HG03520 (cell line): ENCODE data around the gene CERK.
A peak's percentile ranks its signal among the peaks of the same experiment; 100 is the strongest.

ENCODE experiments used
- ATAC-seq: cut with Tn5 transposase; IDR thresholded peaks from one replicate; pipeline ENCODE4 v1.9.1; 2021; ENCODE audit warnings: mild to moderate bottlenecking, moderate library complexity; ENCODE audit not compliant: unreplicated experiment

The CERK gene

GRCh38 chr22:46749682-46750529, 11.9 kb upstream of the CERK start:
- ATAC-seq = no peak

DNA sequence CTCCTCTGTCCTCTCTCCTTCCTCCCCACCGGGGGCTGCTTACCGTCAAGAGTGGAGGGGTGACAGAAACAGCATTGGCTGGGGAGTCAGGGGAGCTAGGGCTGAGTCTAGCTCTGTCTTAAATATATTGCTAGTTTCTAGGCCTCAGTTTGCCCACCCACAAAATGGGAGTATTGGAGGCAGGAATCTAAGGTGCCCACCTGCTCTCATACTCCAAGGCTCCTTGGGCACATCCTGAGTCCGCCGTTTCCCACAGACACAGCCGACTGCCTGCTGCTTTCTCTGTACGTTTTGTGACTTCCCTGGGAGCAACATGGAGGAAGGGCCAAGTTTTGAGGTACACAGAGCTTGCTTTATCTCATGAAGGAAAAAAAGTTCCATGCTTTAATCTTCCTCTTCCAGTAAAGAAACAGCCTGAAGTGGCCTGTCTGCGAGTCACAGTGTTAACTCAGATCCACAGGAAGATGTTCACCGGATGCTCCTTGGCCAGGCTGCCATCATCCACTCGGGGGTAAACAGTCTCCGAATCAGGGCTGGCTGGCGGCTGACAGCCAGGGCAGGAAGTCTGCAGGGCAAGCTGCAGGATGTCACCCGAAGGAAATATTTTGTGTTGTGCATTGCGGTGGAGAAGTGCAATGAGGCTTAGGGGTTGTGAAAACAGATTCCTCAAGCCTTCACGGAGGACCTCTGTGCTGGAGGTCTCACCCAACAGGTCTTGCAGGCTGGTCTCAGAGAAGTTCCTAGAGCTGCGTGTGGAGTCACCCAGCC, 11.0 kb upstream of the CERK start:
- no peak for ATAC-seq

- no peak for ATAC-seq
Observed at GRCh38 chr22:46748206-46748907, 10.3 kb upstream of the CERK start.

DNA sequence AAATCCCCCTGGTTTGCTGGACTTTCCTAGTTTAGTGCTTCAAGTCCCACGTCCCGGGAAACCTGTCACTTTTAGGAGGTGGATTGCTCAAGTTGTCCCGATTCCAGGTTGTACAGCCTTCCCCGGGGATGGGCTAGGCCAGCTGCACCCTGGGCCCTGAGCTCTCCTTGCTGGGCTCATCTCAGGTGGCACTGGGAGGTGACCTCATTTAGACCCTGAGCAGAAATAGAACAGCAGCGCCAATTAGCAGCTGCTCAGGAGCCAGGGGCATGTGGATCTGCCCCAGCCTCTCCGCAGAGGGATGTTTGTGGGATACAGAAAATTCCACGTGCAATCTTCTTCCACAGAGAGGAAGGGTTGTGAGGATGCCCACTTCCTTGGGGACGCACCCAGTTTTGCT, 9.6 kb upstream of the CERK start:
- no peak for ATAC-seq

DNA sequence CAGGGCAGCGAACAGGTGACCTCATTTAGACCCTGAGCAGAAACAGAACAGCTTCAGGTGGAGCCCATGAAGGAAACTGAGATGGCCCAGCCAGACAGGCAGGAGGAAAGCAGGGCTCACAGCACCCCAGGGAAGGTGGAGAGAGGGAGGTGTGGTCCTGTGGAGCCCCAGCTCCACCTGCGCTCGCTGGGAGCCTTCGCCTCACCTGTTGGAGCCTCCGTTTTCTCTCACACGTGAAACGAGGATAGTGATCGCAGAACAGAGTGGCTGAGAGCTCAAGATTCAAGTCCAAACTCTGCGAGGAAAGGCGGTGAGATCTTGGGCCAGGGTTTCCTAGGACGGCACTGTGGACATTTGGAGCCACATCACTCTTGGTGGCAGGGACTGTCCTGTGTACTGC, 8.6 kb upstream of the CERK start:
- ATAC-seq = no peak

GRCh38 chr22:46746192-46746591, 8.1 kb upstream of the CERK start:
- ATAC-seq = no peak

- no peak for ATAC-seq
Observed at GRCh38 chr22:46744581-46744980, 6.5 kb upstream of the CERK start.

GRCh38 chr22:46742576-46743221, 4.6 kb upstream of the CERK start:
- ATAC-seq = no peak

DNA sequence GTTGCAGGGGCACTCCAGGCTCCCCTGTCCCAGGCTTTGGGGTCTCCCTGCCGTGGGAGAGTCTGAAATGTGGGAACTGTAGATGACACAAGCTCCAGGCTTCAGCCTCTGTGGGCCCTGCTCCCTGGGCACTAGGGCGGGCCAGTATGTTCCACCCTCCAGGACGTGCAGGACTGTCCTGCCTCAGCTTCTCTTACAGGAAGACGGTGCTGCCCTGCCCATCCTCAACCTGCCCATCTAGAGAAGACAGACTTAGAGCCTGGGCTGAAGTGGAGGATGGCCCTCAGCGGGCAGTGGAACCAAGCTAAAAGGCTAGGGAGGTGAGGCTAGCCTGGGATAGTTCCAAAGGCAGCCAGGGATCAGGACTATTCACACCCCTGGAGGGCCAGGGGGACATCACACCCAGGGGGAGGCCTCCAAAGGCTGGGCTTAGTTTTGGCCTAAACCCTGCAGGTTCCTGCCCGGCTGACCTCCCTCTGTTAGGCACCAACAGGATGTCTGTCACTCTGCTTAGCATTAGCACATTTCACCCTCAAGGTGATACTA, 4.0 kb upstream of the CERK start:
- no peak for ATAC-seq

GRCh38 chr22:46740910-46741780, 3.1 kb upstream of the CERK start:
- ATAC-seq = no peak

GRCh38 chr22:46739094-46739870, 1.2 kb upstream of the CERK start:
- ATAC-seq = peak; percentile 15

- ATAC-seq = peak; percentile 2
Observed at GRCh38 chr22:46738647-46739093, 618 bp upstream of the CERK start.

DNA sequence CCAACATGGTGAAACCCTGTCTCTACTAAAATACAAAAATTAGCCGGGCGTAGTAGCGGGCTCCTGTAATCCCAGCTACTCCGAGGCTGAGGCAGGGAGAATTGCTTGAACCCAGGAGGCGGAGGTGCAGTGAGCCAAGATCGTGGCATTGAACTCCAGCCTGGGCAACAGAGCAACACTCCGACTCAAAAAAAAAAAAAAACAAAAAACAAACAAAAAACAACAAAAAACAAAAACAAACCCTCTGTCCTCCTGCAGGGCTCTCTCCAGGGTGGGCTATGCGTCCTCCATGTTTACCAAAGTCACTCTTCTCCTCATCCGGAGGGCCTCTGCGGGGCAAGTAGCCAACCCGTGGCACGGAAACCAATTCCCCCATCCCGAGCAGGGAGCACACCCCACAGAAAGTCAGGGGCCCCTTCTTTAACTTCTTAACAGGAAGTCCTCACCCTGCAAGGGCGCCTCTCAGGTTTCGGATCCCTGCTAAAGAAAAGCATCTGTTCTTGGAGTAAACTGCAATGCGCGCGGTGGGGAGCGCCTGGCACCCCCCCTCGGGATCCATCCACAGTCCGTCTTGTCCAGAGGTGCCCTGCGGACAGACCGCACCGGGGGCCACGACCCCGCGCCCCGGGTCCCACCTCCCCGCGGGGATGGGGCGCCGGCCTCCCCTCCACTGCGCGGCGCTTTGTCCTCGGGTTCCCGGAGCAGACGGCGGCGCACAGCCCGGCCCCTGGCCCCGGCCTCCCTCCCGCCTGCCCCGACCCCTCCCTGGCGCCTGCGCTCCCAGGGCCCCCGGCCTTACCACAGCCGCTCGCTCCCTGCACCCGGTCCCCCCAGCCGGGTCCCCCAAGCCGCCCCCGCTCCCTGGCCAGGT, 712 bp downstream of the CERK start:
- ATAC-seq = peak; percentile 20

DNA sequence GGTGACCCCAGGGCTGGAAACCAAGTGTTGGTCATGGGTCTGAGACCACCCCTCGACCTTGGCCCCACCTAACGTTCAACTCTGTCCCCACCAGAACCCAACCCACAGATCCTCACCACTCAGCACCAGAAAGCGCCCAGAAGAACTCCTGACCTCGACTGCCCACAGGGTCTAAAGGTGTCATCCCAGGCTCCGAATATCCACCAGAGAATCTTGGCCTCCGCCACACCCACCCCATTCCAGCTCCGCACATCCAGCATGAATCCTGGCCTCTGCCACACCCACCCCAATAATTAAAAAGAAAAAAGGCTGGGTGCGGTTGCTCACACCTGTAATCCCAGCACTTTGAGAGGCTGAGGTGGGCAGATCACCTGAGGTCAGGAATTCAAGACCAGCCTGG, 1.3 kb downstream of the CERK start:
- no peak for ATAC-seq

- ATAC-seq = no peak
Observed at GRCh38 chr22:46735747-46736608, 2.1 kb downstream of the CERK start.

DNA sequence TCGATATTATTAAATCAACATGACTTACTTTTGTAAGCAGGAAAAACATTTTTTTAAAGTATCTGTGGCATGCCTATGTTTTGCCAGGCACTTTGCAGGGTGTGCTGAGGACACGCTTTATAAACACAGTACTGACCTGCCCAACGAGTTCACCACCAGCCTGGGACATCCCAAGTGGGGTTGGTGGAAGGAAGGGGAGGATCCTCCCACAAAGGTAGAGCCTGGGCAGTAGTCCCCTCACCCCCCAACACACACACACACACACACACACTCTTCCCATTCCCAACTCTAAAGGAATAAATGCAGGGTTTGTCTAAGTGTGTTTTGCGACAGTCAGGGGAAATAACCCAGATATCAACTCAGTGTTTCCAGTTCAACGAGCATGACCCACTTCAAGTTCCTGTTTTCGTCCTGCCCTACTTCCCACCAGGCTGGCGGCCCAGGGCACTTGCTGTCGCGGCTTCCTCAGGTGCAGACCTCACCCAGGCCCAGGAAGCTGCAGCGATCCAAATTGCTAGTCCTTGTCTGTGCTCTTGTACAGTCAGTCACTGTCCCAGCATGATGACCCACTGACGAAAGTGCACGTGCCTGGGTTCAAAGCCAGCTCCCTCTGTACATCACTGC, 3.1 kb downstream of the CERK start:
- ATAC-seq = no peak
